Peyer's patch (tissue), 4 donors: ENCODE data around the gene CR1L.
"Not testable (repeated sequence)": the region's sequence is repeated elsewhere in the genome, so short reads cannot be mapped to it uniquely, and the experiment has no call there.

Experiments used
- CTCF ChIP-seq, 6 experiments: fragments of 450-650 bp in 4 of 6; fragments of 200-600 bp in 2 of 6; sonication (generic) in 1 of 6; IDR thresholded peaks; one replicate each; pipeline ENCODE4 v1.5.1; 2017 to 2019; ENCODE audit warnings: antibody characterized with exemption in 6 of 6, mild to moderate bottlenecking in 3 of 6, moderate library complexity in 1 of 6
- POLR2A ChIP-seq, 2 donors: fragments of 450-650 bp; IDR thresholded peaks; one replicate each; pipeline ENCODE4 v1.5.1; 2017; ENCODE audit warnings: antibody characterized with exemption in 2 of 2, mild to moderate bottlenecking in 2 of 2, moderate library complexity in 2 of 2

GRCh38 chr1:207712701-207713100 lies 67.8 kb downstream of the CR1L start:
- not testable (repeated sequence) for TF ChIP-seq CTCF, POLR2A (IDR thresholded peaks at IDR 0.05)
